Measurements from ENCODE around the gene SPO11.

DNA sequence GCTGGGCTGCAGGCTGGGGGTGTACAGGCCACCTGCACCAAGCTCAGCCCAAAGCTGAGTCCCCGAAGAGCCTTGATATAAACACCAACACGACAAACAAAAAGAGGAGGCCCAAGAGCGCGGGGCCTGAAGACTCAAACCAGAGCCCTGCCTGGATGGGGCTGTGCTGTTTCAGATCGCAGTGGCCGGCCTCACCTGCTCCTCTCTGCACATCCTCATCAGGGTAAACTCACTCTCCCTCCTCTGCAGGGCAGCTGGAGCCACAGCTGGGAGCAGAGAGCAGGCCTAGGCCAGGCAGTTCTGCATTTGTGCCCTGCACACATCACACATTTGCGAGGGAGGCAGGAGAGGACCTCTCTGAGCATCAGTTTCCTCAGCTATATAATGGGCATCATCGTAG lies 57.9 kb downstream of the SPO11 start:
- TF ChIP-seq, protein P1, sequence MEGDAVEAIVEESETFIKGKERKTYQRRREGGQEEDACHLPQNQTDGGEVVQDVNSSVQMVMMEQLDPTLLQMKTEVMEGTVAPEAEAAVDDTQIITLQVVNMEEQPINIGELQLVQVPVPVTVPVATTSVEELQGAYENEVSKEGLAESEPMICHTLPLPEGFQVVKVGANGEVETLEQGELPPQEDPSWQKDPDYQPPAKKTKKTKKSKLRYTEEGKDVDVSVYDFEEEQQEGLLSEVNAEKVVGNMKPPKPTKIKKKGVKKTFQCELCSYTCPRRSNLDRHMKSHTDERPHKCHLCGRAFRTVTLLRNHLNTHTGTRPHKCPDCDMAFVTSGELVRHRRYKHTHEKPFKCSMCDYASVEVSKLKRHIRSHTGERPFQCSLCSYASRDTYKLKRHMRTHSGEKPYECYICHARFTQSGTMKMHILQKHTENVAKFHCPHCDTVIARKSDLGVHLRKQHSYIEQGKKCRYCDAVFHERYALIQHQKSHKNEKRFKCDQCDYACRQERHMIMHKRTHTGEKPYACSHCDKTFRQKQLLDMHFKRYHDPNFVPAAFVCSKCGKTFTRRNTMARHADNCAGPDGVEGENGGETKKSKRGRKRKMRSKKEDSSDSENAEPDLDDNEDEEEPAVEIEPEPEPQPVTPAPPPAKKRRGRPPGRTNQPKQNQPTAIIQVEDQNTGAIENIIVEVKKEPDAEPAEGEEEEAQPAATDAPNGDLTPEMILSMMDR (IDR thresholded peaks at IDR 0.05): no peak
- TF ChIP-seq POLR2AphosphoS5 (IDR thresholded peaks at IDR 0.05): no peak
- TF ChIP-seq POLR2A (IDR thresholded peaks at IDR 0.05): no peak
